Measurements from ENCODE around the gene CYP24A1.

DNA sequence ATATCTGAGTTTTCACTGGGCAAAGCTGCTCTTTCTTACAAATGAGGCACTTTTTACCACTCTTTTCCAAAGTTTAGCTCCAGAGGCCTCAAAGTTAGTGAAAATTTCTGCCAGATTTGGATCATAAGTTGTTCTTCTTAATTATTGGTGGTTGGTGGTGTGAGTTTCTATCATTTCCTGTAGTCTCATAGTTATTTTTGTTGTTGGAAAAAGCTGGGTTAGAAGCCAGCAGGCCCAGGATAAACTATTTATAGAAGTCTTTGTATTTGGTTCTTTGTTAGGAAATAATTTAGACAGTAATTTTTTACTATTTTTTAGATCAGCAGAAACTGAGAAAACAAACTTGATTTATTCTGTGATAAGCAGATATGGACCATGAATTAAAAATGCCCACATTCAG is 44.7 kb upstream of the CYP24A1 start:
- no peak for TF ChIP-seq POLR2A (IDR thresholded peaks at IDR 0.05)
- TF ChIP-seq, protein P1, sequence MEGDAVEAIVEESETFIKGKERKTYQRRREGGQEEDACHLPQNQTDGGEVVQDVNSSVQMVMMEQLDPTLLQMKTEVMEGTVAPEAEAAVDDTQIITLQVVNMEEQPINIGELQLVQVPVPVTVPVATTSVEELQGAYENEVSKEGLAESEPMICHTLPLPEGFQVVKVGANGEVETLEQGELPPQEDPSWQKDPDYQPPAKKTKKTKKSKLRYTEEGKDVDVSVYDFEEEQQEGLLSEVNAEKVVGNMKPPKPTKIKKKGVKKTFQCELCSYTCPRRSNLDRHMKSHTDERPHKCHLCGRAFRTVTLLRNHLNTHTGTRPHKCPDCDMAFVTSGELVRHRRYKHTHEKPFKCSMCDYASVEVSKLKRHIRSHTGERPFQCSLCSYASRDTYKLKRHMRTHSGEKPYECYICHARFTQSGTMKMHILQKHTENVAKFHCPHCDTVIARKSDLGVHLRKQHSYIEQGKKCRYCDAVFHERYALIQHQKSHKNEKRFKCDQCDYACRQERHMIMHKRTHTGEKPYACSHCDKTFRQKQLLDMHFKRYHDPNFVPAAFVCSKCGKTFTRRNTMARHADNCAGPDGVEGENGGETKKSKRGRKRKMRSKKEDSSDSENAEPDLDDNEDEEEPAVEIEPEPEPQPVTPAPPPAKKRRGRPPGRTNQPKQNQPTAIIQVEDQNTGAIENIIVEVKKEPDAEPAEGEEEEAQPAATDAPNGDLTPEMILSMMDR (IDR thresholded peaks at IDR 0.05): no peak
